Astrocyte of the spinal cord (primary cell): ENCODE results near the gene RPS26.
A peak's percentile ranks its signal among the peaks of the same experiment; 100 is the strongest.

ENCODE experiments used
- DNase-seq: peaks from one replicate; pipeline ENCODE4 v3.0.0; 2011; ENCODE audit warnings: low read depth, low spot score
- H3K4me3 ChIP-seq: 2 replicates; pipeline ENCODE4 v1.5.1; 2011; ENCODE audit warnings: low read depth, mild to moderate bottlenecking, low read length, moderate library complexity
- CTCF ChIP-seq: IDR thresholded peaks from 2 replicates; pipeline ENCODE4 v1.5.1; 2012; ENCODE audit warnings: low read depth, mild to moderate bottlenecking, low read length, inconsistent platforms
- in situ Hi-C: cut with HindIII; loops from 2 replicates; pipeline ENCODE4 v1.10.0; 2017; ENCODE audit warnings: low sequenced_read_pairs

RPS26 gene

GRCh38 chr12:56029166-56029519 lies 12.6 kb upstream of the RPS26 start:
- TF ChIP-seq CTCF: no peak
- no peak overlapping the region for H3K4me3 ChIP-seq
- in situ Hi-C loops: no loop called here
- DNase-seq: peak; percentile 9

DNA sequence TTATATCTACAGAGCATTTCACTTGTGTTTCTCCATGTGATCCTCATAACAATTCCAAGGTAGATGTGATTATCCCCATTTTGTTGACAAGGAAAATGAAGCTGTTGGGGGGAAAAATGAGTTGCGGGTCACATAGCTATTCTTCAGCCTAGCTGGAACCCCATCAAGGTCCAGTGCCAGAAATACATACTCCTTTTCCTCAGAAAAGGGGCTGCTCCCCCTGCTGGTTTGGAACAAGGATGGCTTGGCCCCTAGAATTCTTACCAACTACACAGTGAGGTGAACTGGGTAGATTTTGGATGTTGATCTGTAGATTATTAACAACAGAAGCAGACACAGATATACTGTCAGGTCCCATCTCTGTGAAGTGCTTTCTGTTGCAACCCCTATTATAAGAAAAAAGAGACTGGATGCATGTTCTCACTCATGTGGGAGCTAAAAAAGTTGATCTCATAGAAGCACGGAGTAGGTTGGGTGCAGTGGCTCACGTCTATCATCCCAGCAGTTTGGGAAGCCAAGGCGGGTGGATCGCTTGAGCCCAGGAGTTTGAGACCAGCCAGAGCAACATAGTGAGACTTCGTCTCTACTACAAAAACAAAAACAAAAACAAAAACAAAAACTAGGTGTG lies 11.9 kb upstream of the RPS26 start:
- peak; percentile 59 for DNase-seq
- TF ChIP-seq CTCF: peak; percentile 87
- in situ Hi-C loops: no loop called here
- no peak overlapping the region for H3K4me3 ChIP-seq

DNA sequence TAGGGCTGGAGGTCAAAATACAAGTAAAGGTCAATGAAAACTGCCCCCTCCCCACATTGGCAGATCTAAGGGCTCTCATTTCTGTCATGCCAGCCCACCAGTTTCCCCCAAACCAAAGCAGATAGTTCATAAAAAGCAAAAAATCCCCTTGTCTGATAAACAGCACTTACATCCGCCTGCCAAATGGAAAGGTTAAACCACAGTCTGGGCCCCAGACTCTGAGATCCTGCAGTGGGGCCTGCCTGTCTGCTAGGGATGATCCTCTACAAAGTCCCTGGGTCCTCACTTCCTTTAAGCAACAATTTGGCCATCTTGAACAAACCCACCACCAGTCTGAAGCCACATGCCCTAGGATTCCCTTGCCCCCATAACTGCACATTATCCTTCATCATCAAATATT lies 9.7 kb upstream of the RPS26 start:
- in situ Hi-C loops: no loop called here
- DNase-seq: no peak
- no peak for TF ChIP-seq CTCF
- H3K4me3 ChIP-seq: no peak overlapping the region

- in situ Hi-C loops: no loop called here
- DNase-seq: no peak
These were observed 7.0 kb upstream of the RPS26 start for GRCh38 chr12:56034586-56035332.

DNA sequence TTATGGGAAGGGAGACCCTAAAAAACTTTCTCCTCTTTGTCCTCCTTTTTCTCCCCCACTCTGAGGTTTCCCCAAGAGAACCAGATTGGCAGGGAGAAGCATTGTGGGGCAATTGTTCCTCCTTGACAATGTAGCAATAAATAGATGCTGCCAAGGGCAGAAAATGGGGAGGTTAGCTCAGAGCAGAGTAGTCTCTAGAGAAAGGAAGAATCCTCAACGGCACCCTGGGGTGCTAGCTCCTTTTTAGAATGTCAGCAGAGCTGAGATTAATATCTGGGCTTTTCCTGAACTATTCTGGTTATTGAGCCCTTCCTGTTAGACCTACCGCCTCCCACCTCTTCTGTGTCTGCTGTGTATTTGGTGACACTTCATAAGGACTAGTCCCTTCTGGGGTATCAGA lies 4.6 kb upstream of the RPS26 start:
- no peak for DNase-seq
- H3K4me3 ChIP-seq: no peak overlapping the region
- in situ Hi-C loops: no loop called here
- no peak for TF ChIP-seq CTCF

More at GRCh38 chr12:56034586-56035332, 7.0 kb upstream of the RPS26 start:
- no peak for TF ChIP-seq CTCF
- no peak overlapping the region for H3K4me3 ChIP-seq

DNA sequence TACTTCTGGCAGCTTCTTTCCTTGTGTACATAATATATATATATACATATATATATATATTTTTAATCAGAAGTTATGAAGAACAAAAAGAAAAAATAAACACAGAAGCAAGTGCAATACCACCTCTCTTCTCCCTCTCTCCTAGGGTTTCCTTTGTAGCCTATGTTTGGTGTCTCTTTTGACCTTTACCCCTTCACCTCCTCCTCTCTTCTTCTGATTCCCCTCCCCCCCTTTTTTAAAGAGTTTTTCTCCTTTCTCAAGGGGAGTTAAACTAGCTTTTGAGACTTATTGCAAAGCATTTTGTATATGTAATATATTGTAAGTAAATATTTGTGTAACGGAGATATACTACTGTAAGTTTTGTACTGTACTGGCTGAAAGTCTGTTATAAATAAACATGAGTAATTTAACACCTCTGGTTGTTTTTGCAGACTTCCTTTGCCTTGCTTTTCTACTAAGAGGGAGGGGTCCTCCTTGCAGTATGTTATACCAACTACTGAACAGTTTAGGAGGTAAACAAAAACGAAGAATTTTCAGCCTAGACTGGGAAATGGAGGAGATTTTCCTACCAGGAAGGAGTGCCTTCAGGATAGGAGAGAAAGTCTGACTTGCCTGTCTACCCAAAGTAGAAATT lies 3.6 kb upstream of the RPS26 start:
- no peak for TF ChIP-seq CTCF
- in situ Hi-C loops: no loop called here
- no peak for DNase-seq
- H3K4me3 ChIP-seq: no peak overlapping the region
